DMS 273 treated with DMSO at 0.1 percent for 48 hours (cell line): ENCODE measurements around the gene PATZ1.
"Not testable (repeated sequence)": the region's sequence is repeated elsewhere in the genome, so short reads cannot be mapped to it uniquely, and the experiment has no call there.

ENCODE experiments used
- DNase-seq: peaks from one replicate; lab custom pipeline; 2025; lab: John Stamatoyannopoulos, UW

The PATZ1 gene

GRCh38 chr22:31343235-31344191 lies 2.6 kb downstream of the PATZ1 start:
- DNase-seq: no peak

GRCh38 chr22:31342389-31343140 lies 3.6 kb downstream of the PATZ1 start:
- DNase-seq: no peak

GRCh38 chr22:31341386-31342088 lies 4.6 kb downstream of the PATZ1 start:
- no peak for DNase-seq

- DNase-seq: no peak
These were observed 5.3 kb downstream of the PATZ1 start for GRCh38 chr22:31340765-31341247.

- no peak for DNase-seq
These were observed 5.8 kb downstream of the PATZ1 start for GRCh38 chr22:31340360-31340759.

- no peak for DNase-seq
These were observed 6.9 kb downstream of the PATZ1 start for GRCh38 chr22:31339148-31339832.

GRCh38 chr22:31337178-31337577 lies 9.0 kb downstream of the PATZ1 start:
- no peak for DNase-seq

GRCh38 chr22:31334329-31334728 lies 11.8 kb downstream of the PATZ1 start:
- no peak for DNase-seq

- no peak for DNase-seq
These were observed 12.5 kb downstream of the PATZ1 start for GRCh38 chr22:31333641-31334040.

GRCh38 chr22:31332886-31333285 lies 13.3 kb downstream of the PATZ1 start:
- DNase-seq: no peak

- DNase-seq: no peak
These were observed 14.1 kb downstream of the PATZ1 start for GRCh38 chr22:31332010-31332409.

GRCh38 chr22:31329453-31330215 lies 16.5 kb downstream of the PATZ1 start:
- no peak for DNase-seq

- DNase-seq: no peak
These were observed 17.1 kb downstream of the PATZ1 start for GRCh38 chr22:31329029-31329428.

GRCh38 chr22:31328544-31328960 lies 17.6 kb downstream of the PATZ1 start:
- DNase-seq: no peak

- no peak for DNase-seq
These were observed 18.2 kb downstream of the PATZ1 start for GRCh38 chr22:31327806-31328543.

GRCh38 chr22:31326877-31327276 lies 19.3 kb downstream of the PATZ1 start:
- no peak for DNase-seq

- DNase-seq: no peak
These were observed 22.3 kb downstream of the PATZ1 start for GRCh38 chr22:31323578-31324550.

- DNase-seq: no peak
These were observed 24.7 kb downstream of the PATZ1 start for GRCh38 chr22:31321421-31321820.

GRCh38 chr22:31314220-31314619 lies 31.9 kb downstream of the PATZ1 start:
- DNase-seq: not testable (repeated sequence)
